HAP-1 (cell line): ENCODE results near the gene LRP6.

Experiments
- DNase-seq, 2 experiments: peaks; one replicate each; pipeline ENCODE4 v3.0.0-alpha.2; 2016 to 2020; ENCODE audit warnings: low spot score in 2 of 2
- H3K27me3 ChIP-seq: fragments of 250-450 bp; sonication (Bioruptor Pico); 2 replicates; pipeline ENCODE4 v1.5.1; 2020; ENCODE audit warnings: low read depth, mild to moderate bottlenecking, moderate library complexity
- H3K36me3 ChIP-seq: fragments of 250-450 bp; sonication (Bioruptor Pico); replicated peaks from 2 replicates; pipeline ENCODE4 v1.5.1; 2020; ENCODE audit warnings: mild to moderate bottlenecking
- H3K4me1 ChIP-seq: fragments of 250-450 bp; sonication (Bioruptor Pico); 2 replicates; pipeline ENCODE4 v1.5.1; 2020; ENCODE audit warnings: mild to moderate bottlenecking
- H3K4me3 ChIP-seq: fragments of 250-450 bp; sonication (Bioruptor Pico); 2 replicates; pipeline ENCODE4 v1.5.1; 2020; ENCODE audit warnings: mild to moderate bottlenecking, moderate library complexity
- H3K9me3 ChIP-seq: fragments of 250-450 bp; sonication (Bioruptor Pico); 2 replicates; pipeline ENCODE4 v1.5.1; 2020; ENCODE audit warnings: mild to moderate bottlenecking, moderate library complexity
- in situ Hi-C: fragments of 300-500 bp; cut with MboI; formaldehyde crosslinking; loops from 3 replicates; pipeline ENCODE4 v1.14.3; 2020; ENCODE audit warnings: low sequenced_read_pairs, inconsistent platforms, mixed read lengths

LRP6 gene

GRCh38 chr12:12247584-12247983 lies 19.3 kb downstream of the LRP6 start:
- H3K4me1 ChIP-seq: peaks cover 31% of the 10 kb centered on the region
- no peaks in the 10 kb centered on the region for H3K9me3 ChIP-seq
- in situ Hi-C loops: no loop called here
- no peak overlapping the region for H3K4me3 ChIP-seq
- H3K36me3 ChIP-seq: peaks cover 23% of the 10 kb centered on the region
- H3K27me3 ChIP-seq: no peaks in the 10 kb centered on the region
- DNase-seq: no peak

DNA sequence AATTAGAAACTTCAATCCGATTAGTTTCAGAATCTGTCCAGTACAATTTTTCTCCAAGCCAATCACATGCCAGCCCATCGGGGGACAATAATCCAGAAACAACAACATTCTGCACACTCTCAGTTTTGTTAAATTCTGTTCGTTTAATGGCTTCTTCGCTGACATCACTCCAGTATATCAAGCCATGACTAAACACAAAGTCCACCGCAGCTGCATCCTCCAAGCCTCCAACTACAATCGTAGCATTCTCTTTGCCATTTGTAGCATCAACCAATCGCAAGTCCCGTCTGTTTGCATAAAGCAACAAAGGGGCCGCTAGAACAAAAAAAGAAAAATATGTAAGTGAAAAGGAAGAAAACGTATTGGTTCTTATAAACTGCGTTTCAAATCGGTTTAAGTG lies 22.5 kb downstream of the LRP6 start:
- in situ Hi-C loops: no loop called here
- Histone ChIP-seq H3K36me3 (peaks cover 13% of the 10 kb centered on the region), H3K4me3 (no peak overlapping the region), H3K27me3 (no peaks in the 10 kb centered on the region), H3K4me1 (peaks cover 54% of the 10 kb centered on the region), H3K9me3 (no peaks in the 10 kb centered on the region)
- no peak for DNase-seq

DNA sequence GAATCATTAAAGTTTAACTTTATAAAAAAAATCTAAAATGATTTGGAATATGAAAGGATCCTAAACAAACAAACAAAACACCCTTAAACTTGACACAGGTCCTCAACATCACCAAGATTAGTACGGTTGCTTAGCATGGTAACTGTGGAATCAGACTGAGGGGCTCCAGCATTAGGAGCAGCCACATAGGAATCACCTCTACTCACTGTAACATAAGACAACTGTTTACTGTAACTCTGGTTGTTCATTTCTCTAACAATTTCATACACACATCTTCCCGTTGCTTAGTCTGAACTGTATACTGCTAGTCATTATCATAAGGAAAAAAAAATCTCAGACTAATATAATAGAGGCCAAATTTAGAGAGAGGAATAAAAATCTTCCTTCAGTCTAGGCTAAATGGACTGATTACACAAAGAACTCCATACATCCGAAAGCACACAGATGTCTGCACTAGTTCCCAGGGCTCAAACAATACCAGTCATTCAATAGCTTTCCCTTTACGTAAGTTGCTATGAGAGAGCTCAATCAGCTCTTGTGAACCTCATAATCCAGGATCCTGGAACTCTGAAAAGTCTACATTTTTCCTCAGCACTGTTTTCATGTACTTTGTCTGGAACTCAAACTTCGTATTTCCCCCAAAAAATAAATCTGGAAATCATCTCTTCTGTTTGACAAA lies 26.0 kb downstream of the LRP6 start:
- in situ Hi-C loops: no loop called here
- Histone ChIP-seq H3K36me3 (peaks cover 13% of the 10 kb centered on the region), H3K9me3 (no peaks in the 10 kb centered on the region), H3K4me3 (no peak overlapping the region), H3K4me1 (peaks cover 74% of the 10 kb centered on the region), H3K27me3 (no peaks in the 10 kb centered on the region)
- DNase-seq: peak; percentile 41 to 96

DNA sequence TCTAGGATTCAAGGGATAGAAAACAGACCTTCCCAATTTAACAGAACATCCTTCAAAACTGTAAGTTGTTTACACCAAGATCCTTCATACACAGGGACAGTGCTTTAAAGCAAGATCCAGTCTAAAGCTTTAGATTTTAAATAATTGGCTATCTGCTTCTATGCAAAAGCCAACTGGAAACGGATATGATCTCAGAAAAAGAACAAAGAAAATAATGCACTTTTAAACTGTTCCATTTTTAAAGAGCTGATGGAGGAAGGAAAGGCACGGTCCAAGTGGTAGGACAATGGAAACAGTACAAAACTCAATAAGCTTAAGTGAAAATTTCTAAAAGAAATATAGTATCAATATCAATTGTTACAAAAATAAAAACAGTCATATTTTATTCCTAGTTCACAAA lies 27.7 kb downstream of the LRP6 start:
- Histone ChIP-seq H3K36me3 (peaks cover 7% of the 10 kb centered on the region), H3K4me3 (no peak overlapping the region), H3K4me1 (peaks cover 62% of the 10 kb centered on the region), H3K9me3 (no peaks in the 10 kb centered on the region), H3K27me3 (no peaks in the 10 kb centered on the region)
- no peak for DNase-seq
- in situ Hi-C loops: no loop called here

DNA sequence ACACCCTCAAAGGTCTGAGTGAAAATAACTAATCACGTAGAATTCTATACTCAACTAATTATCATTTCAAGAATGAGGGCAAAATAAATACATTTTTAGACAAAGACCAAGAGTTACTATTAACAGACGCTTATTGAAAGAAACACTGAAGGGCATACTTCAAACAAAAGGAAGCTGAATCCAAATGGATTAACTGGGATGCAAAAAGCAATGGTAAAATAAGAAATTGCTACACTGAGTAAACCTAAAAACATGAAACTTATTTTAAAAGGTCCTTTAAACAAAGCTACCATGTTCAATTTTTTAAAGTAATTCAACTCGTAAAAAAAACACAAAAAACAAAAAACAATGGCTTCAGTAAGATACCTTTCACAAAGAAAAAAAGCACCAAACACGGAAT lies 28.2 kb downstream of the LRP6 start:
- Histone ChIP-seq H3K27me3 (no peaks in the 10 kb centered on the region), H3K4me1 (peaks cover 62% of the 10 kb centered on the region), H3K36me3 (peaks cover 2% of the 10 kb centered on the region), H3K9me3 (no peaks in the 10 kb centered on the region), H3K4me3 (no peak overlapping the region)
- in situ Hi-C loops: no loop called here
- peak in 1 of 2 experiments; percentile 74 for DNase-seq

DNA sequence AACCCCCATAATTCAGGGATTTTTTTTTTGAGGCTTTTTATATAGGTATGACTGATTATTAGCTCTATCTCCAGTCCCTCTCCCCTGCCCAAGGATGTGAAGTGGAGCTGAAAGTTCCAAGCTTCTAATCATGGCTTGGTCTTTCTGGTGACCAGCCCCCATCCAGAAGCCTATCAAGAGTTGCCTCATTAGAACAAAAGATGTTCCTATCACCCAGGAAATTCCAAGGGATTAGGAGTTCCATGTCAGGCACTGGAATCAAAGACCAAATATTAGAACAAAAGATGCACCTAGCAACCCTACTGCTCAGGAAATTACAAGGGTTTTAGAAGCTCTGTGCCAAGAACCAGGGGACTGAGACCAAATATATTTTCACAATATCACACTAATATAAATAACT lies 29.9 kb downstream of the LRP6 start:
- Histone ChIP-seq H3K4me3 (no peak overlapping the region), H3K9me3 (no peaks in the 10 kb centered on the region), H3K36me3 (no peaks in the 10 kb centered on the region), H3K4me1 (peaks cover 63% of the 10 kb centered on the region), H3K27me3 (no peaks in the 10 kb centered on the region)
- in situ Hi-C loops: no loop called here
- no peak for DNase-seq

DNA sequence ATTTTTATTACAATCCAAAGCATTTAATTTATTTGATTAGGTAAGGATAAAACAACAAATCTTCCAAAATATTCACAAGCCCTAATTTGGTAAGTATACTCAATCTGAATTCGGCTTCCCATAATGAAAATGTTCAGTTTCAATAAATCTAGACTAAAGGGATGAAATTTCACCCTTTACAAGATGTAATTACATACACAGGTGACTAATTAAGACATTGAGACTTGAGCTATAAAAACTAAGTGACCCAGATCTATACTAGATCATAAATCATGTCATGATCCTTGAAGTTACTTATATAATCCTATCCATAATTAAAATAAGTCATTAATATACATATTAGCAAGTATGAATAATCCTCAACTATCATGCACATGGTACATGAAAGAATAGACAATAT lies 36.6 kb downstream of the LRP6 start:
- Histone ChIP-seq H3K36me3 (no peaks in the 10 kb centered on the region), H3K4me3 (no peak overlapping the region), H3K4me1 (peaks cover 9% of the 10 kb centered on the region), H3K27me3 (no peaks in the 10 kb centered on the region), H3K9me3 (no peaks in the 10 kb centered on the region)
- DNase-seq: no peak
- in situ Hi-C loops: no loop called here

DNA sequence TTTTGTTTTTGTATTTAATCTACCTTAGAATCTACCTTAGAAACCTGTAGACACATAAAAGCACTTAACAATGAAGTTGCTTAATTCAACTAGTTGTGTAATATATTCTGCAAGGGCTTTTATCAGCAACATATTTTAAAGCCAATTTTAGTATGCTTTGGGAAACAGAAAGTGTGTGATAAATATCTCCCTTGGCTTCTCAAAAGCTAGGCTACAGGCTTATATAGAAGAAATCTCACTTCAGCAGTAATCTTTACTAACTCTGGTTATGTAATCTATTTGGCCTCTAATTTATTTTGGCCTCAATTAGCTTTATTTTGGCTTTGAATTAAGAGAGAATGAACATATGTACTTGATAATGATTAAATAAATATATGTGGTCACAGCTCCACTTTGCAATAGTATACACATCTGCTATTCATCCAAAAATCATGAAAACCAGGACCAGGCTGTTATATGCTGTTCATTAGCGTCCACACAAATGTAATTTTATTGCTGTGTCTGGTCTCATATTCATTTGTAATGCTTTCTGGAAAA lies 37.2 kb downstream of the LRP6 start:
- H3K9me3 ChIP-seq: no peaks in the 10 kb centered on the region
- no peak for DNase-seq
- in situ Hi-C loops: no loop called here
- H3K4me3 ChIP-seq: no peak overlapping the region
- H3K36me3 ChIP-seq: no peaks in the 10 kb centered on the region
- peaks cover 9% of the 10 kb centered on the region for H3K4me1 ChIP-seq
- no peaks in the 10 kb centered on the region for H3K27me3 ChIP-seq

- no peak for DNase-seq
- H3K9me3 ChIP-seq: no peaks in the 10 kb centered on the region
- H3K27me3 ChIP-seq: no peaks in the 10 kb centered on the region
- in situ Hi-C loops: no loop called here
- no peak overlapping the region for H3K4me3 ChIP-seq
- peaks cover 8% of the 10 kb centered on the region for H3K4me1 ChIP-seq
- H3K36me3 ChIP-seq: no peaks in the 10 kb centered on the region
Observed at GRCh38 chr12:12228402-12228801, 38.4 kb downstream of the LRP6 start.

DNA sequence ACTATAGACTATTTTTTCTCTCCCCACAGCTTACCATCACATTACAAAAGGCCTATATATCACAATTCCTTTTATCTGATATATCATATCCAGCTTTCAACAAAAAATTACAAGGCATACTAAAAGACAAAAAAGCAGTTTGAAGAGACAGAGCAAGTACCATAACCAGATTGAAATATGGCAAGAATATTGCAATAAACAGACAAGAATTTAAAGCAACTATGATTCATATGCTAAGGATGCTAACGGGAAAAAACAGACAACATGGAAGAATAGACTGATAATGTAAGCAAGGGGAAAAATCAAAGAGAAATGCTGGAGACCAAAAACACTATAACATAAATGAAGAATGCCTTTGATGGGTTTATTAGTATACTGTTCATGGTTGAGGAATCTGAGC lies 40.7 kb downstream of the LRP6 start:
- H3K27me3 ChIP-seq: no peaks in the 10 kb centered on the region
- H3K4me3 ChIP-seq: no peak overlapping the region
- peaks cover 5% of the 10 kb centered on the region for H3K4me1 ChIP-seq
- H3K9me3 ChIP-seq: no peaks in the 10 kb centered on the region
- DNase-seq: no peak
- in situ Hi-C loops: no loop called here
- no peaks in the 10 kb centered on the region for H3K36me3 ChIP-seq

DNA sequence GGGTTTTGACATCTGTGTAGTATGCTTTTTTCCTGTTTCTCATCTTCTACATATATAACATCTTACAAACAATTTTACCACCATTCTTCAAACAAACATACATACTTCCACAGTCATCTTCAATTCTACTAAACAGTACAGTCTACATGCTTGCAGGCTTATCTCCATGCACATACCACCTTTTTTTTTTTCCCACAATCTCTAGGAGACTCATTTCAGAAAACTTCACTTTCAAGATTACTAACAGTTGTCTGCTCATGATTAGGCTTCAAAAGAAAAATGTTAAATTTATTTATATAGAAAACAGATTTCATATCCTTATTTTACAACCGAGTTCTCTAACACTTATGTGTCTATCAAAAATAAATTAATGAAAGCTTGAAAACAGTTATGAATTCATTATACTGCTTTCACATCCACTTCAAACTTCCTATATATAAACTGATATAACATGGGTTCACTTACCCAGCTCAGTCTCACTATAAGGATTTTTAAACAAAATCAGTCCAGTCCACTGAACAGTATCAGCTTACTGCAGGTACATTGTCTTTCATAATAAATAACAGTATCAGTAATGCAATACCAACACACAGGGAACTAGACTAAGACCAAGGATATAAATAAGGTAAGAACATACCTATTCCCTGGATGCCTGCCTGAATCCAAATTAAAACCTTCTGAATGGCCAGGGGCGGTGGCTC lies 42.5 kb downstream of the LRP6 start:
- DNase-seq: no peak
- H3K4me1 ChIP-seq: peaks cover 9% of the 10 kb centered on the region
- no peaks in the 10 kb centered on the region for H3K36me3 ChIP-seq
- in situ Hi-C loops: no loop called here
- no peaks in the 10 kb centered on the region for H3K9me3 ChIP-seq
- no peaks in the 10 kb centered on the region for H3K27me3 ChIP-seq
- no peak overlapping the region for H3K4me3 ChIP-seq

DNA sequence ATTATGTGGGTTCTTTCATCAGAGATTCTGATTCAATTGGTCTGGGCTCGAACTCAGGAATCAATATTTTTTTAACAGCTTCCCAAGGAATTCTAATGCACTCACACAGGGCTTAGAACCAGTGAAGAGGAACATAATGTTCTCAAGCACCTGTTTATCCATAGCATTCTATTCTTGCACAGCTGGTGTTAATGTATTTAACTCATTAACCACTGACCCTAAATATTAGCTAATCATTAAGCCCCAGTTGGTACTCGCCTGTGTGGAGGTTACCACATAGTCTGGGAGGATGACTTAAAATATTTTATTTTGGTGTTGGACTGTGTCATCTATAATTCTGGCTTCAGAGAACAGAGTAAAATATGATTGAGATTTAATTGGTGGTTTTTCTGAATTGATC lies 45.3 kb downstream of the LRP6 start:
- no peak for DNase-seq
- in situ Hi-C loops: no loop called here
- H3K27me3 ChIP-seq: no peaks in the 10 kb centered on the region
- H3K4me1 ChIP-seq: peaks cover 26% of the 10 kb centered on the region
- H3K4me3 ChIP-seq: no peak overlapping the region
- no peaks in the 10 kb centered on the region for H3K9me3 ChIP-seq
- H3K36me3 ChIP-seq: no peaks in the 10 kb centered on the region

- in situ Hi-C loops: no loop called here
- no peaks in the 10 kb centered on the region for H3K27me3 ChIP-seq
- no peaks in the 10 kb centered on the region for H3K9me3 ChIP-seq
- no peaks in the 10 kb centered on the region for H3K36me3 ChIP-seq
- DNase-seq: no peak
- H3K4me1 ChIP-seq: peaks cover 41% of the 10 kb centered on the region
- no peak overlapping the region for H3K4me3 ChIP-seq
Observed at GRCh38 chr12:12219664-12220063, 47.2 kb downstream of the LRP6 start.

GRCh38 chr12:12217018-12217359 lies 49.9 kb downstream of the LRP6 start:
- Histone ChIP-seq H3K4me1 (peaks cover 50% of the 10 kb centered on the region), H3K4me3 (no peak overlapping the region), H3K36me3 (no peaks in the 10 kb centered on the region), H3K9me3 (no peaks in the 10 kb centered on the region), H3K27me3 (no peaks in the 10 kb centered on the region)
- in situ Hi-C loops: no loop called here
- DNase-seq: no peak
